Thyroid gland (tissue), 4 donors: ENCODE results near the gene PLB1.

ENCODE experiments used
- CTCF ChIP-seq, 6 experiments: fragments of 200-600 bp in 3 of 6; fragments of 450-650 bp in 3 of 6; sonication (generic) in 3 of 6; IDR thresholded peaks; one replicate each; pipeline ENCODE4 v1.5.1; 2016 to 2019; ENCODE audit warnings: antibody characterized with exemption in 6 of 6, mild to moderate bottlenecking in 2 of 6, inconsistent platforms in 1 of 6, moderate library complexity in 1 of 6
- POLR2A ChIP-seq, 2 donors: fragments of 450-650 bp; IDR thresholded peaks; one replicate each; pipeline ENCODE4 v1.6.1; 2017; ENCODE audit warnings: antibody characterized with exemption in 2 of 2, mild to moderate bottlenecking in 2 of 2, moderate library complexity in 1 of 2

GRCh38 chr2:28624793-28625701 lies 129.2 kb downstream of the PLB1 start:
- TF ChIP-seq POLR2A (IDR thresholded peaks at IDR 0.05) (no peak), CTCF (IDR thresholded peaks at IDR 0.05) (peak in 1 of 6 experiments; percentile 25)
